Measurements from ENCODE around the gene WDR62. TPM values are rescaled to one million over a fixed set of nuclear protein-coding genes. Genes with fewer than 3 reads are reported as not detected.

Gene WDR62
- total RNA-seq, 2 experiments from 2014 or later: 2.0 to 2.6 TPM

DNA sequence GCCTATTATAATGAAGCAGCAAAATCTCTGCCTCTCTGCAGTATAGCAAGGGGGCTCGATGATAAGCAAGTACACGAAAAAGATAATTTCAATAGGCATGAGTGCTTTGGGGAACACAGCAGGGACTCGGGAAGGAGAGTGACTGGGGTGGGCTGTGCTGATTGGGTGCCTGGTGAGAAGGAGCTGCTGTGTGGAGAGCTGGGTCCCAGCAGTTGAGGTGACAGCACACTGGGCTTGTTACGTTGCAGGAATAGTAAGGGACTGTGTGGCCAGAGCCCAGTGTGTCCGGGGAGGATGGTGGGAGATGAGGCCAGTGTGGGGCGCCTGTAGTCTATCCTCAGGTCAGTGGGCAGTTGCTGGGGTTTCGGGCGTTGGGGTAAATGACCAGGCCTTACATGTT is 17.4 kb downstream of the WDR62 start:
- Histone ChIP-seq H3K36me3 (ENCODE audit: insufficient read depth, low read length) (peaks cover 3% of the 10 kb centered on the region), H3K27ac (ENCODE audit: low read depth in 1 of 2, low read length in 2 of 2) (no peak overlapping the region), H3K27me3 (ENCODE audit: control insufficient read depth in 1 of 2, insufficient read depth in 2 of 2, low read length in 2 of 2) (no peaks in the 10 kb centered on the region), H3K9me3 (ENCODE audit: control insufficient read depth in 1 of 2, insufficient read depth in 1 of 2, low read length in 2 of 2) (no peaks in the 10 kb centered on the region), H3K4me3 (ENCODE audit: low read length) (no peak overlapping the region), H3K4me1 (ENCODE audit: insufficient read depth, low read length) (no peaks in the 10 kb centered on the region)
- no peak for TF ChIP-seq CTCF (IDR thresholded peaks at IDR 0.05)
- H3K4me3 Mint-ChIP-seq: no peak overlapping the region
- H3K27ac Mint-ChIP-seq: no peak overlapping the region
- H3K27me3 Mint-ChIP-seq: no peaks in the 10 kb centered on the region
- H3K36me3 Mint-ChIP-seq (ENCODE audit: low read depth): no peaks in the 10 kb centered on the region
- ChIA-PET CTCF (no interaction called here), POLR2A (no interaction called here)
- H3K4me1 Mint-ChIP-seq (ENCODE audit: low read depth): no peaks in the 10 kb centered on the region
- DNase-seq: no peak
- intact Hi-C loops (cut with DNase I, micrococcal nuclease): no loop called here
- no peak for ATAC-seq (ENCODE audit: poor library complexity)
- no peaks in the 10 kb centered on the region for H3K9me3 Mint-ChIP-seq

GRCh38 chr19:36073121-36073876 is 18.6 kb downstream of the WDR62 start:
- no peak for DNase-seq
- Mint-ChIP-seq H3K27me3 (no peaks in the 10 kb centered on the region), H3K9me3 (no peaks in the 10 kb centered on the region), H3K27ac (no peak overlapping the region), H3K36me3 (ENCODE audit: low read depth) (no peaks in the 10 kb centered on the region), H3K4me1 (ENCODE audit: low read depth) (no peaks in the 10 kb centered on the region), H3K4me3 (no peak overlapping the region)
- Histone ChIP-seq H3K4me1 (ENCODE audit: insufficient read depth, low read length) (no peaks in the 10 kb centered on the region), H3K4me3 (ENCODE audit: low read length) (no peak overlapping the region), H3K9me3 (ENCODE audit: control insufficient read depth in 1 of 2, insufficient read depth in 1 of 2, low read length in 2 of 2) (no peaks in the 10 kb centered on the region), H3K27me3 (ENCODE audit: control insufficient read depth in 1 of 2, insufficient read depth in 2 of 2, low read length in 2 of 2) (no peaks in the 10 kb centered on the region), H3K36me3 (ENCODE audit: insufficient read depth, low read length) (no peaks in the 10 kb centered on the region), H3K27ac (ENCODE audit: low read depth in 1 of 2, low read length in 2 of 2) (no peak overlapping the region)
- POLR2A ChIA-PET: no interaction called here
- CTCF ChIA-PET: no interaction called here
- intact Hi-C loops (cut with DNase I, micrococcal nuclease): no loop called here
- ATAC-seq (ENCODE audit: poor library complexity): no peak
- no peak for TF ChIP-seq CTCF (IDR thresholded peaks at IDR 0.05)

DNA sequence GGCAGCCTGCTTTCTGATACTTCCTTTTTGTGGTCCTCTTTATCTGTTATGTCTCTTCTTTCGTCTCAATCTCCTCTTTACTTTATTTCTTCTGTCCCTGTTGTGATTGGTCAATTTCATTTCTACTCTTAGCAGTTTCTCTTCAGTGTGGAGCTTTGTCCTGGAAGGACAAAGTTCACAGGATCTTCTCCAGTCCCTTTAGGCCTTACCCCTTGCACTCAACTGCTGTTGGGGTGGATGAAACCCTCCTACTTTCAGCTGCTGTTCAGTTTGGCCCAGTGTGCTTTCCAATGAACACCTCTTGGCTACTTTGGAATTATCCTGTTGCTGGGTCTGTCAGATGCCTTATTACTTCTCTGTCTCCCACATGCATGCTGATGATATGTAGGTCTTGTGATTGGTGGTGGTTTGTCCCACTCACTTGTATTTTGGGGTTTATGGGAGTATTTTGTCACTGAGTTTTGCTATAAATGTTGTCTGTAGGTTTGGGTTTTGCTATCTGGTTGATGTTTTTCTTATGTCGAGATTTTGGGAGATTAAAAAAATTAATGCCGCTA is 24.8 kb downstream of the WDR62 start:
- Histone ChIP-seq H3K9me3 (ENCODE audit: control insufficient read depth in 1 of 2, insufficient read depth in 1 of 2, low read length in 2 of 2) (no peaks in the 10 kb centered on the region), H3K4me1 (ENCODE audit: insufficient read depth, low read length) (no peaks in the 10 kb centered on the region), H3K27ac (ENCODE audit: low read depth in 1 of 2, low read length in 2 of 2) (no peak overlapping the region), H3K4me3 (ENCODE audit: low read length) (no peak overlapping the region), H3K27me3 (ENCODE audit: control insufficient read depth in 1 of 2, insufficient read depth in 2 of 2, low read length in 2 of 2) (no peaks in the 10 kb centered on the region), H3K36me3 (ENCODE audit: insufficient read depth, low read length) (peaks cover 3% of the 10 kb centered on the region)
- ChIA-PET CTCF (no interaction called here), POLR2A (interaction anchor here (0.6 kb wide), 1 partner anchor 35 kb away, joined by 6 read pairs; the partner anchor contains the start of gene POLR2I)
- no peak overlapping the region for H3K4me3 Mint-ChIP-seq
- H3K9me3 Mint-ChIP-seq: no peaks in the 10 kb centered on the region
- no peaks in the 10 kb centered on the region for H3K27me3 Mint-ChIP-seq
- no peaks in the 10 kb centered on the region for H3K4me1 Mint-ChIP-seq (ENCODE audit: low read depth)
- no peak for DNase-seq
- ATAC-seq (ENCODE audit: poor library complexity): no peak
- TF ChIP-seq CTCF (IDR thresholded peaks at IDR 0.05): no peak
- intact Hi-C loops (cut with DNase I, micrococcal nuclease): no loop called here
- H3K36me3 Mint-ChIP-seq (ENCODE audit: low read depth): no peaks in the 10 kb centered on the region
- H3K27ac Mint-ChIP-seq: no peak overlapping the region

Measured in CD4-positive, alpha-beta T cell (primary cell).